Esophagus (tissue), 2 donors: ENCODE results near the gene NOCT. TPM values are rescaled to one million over a fixed set of nuclear protein-coding genes. Genes with fewer than 3 reads are reported as not detected.
"Not testable (repeated sequence)": the region's sequence is repeated elsewhere in the genome, so short reads cannot be mapped to it uniquely, and the experiment has no call there.

Experiments
- H3K27ac ChIP-seq, 2 donors: one replicate each; pipeline ENCODE4 v1.5.1; 2013; ENCODE audit warnings: low read depth in 2 of 2, mild to moderate bottlenecking in 2 of 2, inconsistent platforms in 1 of 2, low read length in 1 of 2, moderate library complexity in 1 of 2
- H3K27me3 ChIP-seq, 2 donors: one replicate each; pipeline ENCODE4 v1.6.1; 2013; ENCODE audit warnings: low read length in 2 of 2, control low read depth in 1 of 2, mild to moderate bottlenecking in 1 of 2; ENCODE audit not compliant: insufficient read depth in 2 of 2, control insufficient read depth in 1 of 2
- H3K36me3 ChIP-seq, 2 donors: one replicate each; pipeline ENCODE4 v1.6.1; 2013; ENCODE audit warnings: low read length in 1 of 2; ENCODE audit not compliant: control insufficient read depth in 2 of 2, insufficient read depth in 2 of 2
- H3K4me1 ChIP-seq, 2 donors: one replicate each; pipeline ENCODE4 v1.6.1; 2013; ENCODE audit warnings: low read length in 1 of 2; ENCODE audit not compliant: control insufficient read depth in 2 of 2, insufficient read depth in 2 of 2
- H3K4me3 ChIP-seq, 2 donors: one replicate each; pipeline ENCODE4 v1.5.1; 2013; ENCODE audit warnings: low read length in 2 of 2, mild to moderate bottlenecking in 2 of 2, low read depth in 1 of 2, moderate library complexity in 1 of 2
- H3K9me3 ChIP-seq, 2 donors: one replicate each; pipeline ENCODE4 v1.6.1; 2013; ENCODE audit warnings: mild to moderate bottlenecking in 2 of 2, low read depth in 1 of 2, low read length in 1 of 2, moderate library complexity in 1 of 2; ENCODE audit not compliant: control insufficient read depth in 2 of 2, insufficient read depth in 1 of 2
- WGBS, 2 donors: extraction: QIAGEN DNeasy Blood & Tissue Kit; methylation state at CpG; one replicate each; pipeline ENCODE4 v1.1.7; 2013; 5-methylcytosine and 5-hydroxymethylcytosine counted together
- polyA plus RNA-seq, 2 donors: library from polyadenylated mRNA; stranded (reverse); fragments of 200-250 nt; gene quantifications; one replicate each; pipeline ENCODE4 v1.2.3, GENCODE V29; 2013
- donor health status: healthy with polysubstance abuse.
- donor health status: Bipolar disorder and iron deficiency.

The NOCT gene
- polyA plus RNA-seq, 2 donors: 1.8 to 2.2 TPM

DNA sequence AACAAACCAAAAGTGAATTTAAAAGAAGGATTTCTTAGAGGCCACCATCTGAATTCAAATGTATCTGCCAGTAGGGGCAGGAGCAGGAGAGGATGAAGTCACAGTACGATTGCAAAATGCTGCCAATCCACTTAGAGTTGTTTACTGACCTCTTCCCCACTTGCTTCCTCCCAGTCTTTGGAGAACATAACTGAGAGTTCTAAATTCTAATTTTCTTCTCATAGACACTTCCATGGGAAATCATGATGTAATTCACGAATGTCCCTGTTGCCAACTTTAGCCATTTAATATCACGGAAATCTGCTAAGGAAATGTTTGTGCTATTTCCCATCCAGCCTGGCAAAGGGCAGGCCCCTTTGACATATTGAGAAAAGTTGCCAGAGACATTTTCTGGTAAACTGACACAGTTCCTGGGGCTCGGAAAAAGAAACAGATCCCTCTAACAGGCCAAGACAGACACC, 33.6 kb upstream of the NOCT start:
- H3K4me1 ChIP-seq: no peaks in the 10 kb centered on the region
- 43 to 58% methylated on average over 4 of the region's 4 CpGs for WGBS, 2 donors
- no peaks in the 10 kb centered on the region for H3K36me3 ChIP-seq
- no peaks in the 10 kb centered on the region for H3K9me3 ChIP-seq
- H3K27me3 ChIP-seq: no peaks in the 10 kb centered on the region
- H3K27ac ChIP-seq: no peak overlapping the region
- no peak overlapping the region for H3K4me3 ChIP-seq

DNA sequence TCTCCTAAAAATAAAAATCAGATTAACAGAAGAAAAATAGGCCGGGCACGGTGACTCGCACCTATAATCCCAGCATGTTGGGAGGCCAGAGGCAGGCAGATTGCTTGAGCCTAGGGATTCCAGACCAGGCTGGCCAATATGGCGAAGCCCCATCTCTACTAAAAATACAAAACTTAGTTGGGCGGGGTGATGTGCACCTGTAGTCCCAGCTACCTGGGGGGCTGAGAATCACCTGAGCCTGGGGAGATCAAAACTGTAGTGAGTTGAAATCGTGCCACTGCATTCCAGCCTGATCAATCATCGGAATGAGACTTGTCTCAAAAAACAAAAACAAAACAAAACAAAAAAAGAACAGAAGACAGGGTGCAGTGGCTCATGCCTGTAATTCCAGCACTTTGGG, 32.8 kb upstream of the NOCT start:
- Histone ChIP-seq H3K27ac (no peak overlapping the region), H3K4me1 (no peaks in the 10 kb centered on the region), H3K27me3 (no peaks in the 10 kb centered on the region), H3K36me3 (no peaks in the 10 kb centered on the region), H3K4me3 (no peak overlapping the region), H3K9me3 (no peaks in the 10 kb centered on the region)
- WGBS, 2 donors: 77 to 84% methylated on average over 7 of the region's 7 CpGs

DNA sequence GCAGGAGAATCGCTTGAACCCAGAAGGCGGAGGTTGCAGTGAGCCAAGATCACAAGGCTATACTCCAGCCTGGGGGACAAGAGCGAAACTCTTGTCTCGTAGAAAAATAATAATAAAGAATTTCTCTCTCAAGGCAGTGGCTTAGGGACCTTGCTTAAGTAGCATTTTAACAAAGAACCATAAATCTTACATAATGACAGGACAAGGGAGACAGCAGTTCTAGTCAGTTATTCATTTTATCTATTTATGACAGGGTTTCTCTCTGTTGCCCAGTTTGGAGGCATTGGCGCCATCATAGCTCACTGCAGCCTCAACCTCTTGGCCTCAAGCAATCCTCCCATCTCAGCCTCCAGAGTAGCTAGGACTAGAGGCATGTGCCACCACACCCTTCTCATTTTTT, 31.9 kb upstream of the NOCT start:
- no peak overlapping the region for H3K27ac ChIP-seq
- no peaks in the 10 kb centered on the region for H3K36me3 ChIP-seq
- H3K4me1 ChIP-seq: no peaks in the 10 kb centered on the region
- WGBS, 2 donors: 93 to 98% methylated on average over 5 of the region's 5 CpGs
- no peaks in the 10 kb centered on the region for H3K9me3 ChIP-seq
- no peaks in the 10 kb centered on the region for H3K27me3 ChIP-seq
- no peak overlapping the region for H3K4me3 ChIP-seq

DNA sequence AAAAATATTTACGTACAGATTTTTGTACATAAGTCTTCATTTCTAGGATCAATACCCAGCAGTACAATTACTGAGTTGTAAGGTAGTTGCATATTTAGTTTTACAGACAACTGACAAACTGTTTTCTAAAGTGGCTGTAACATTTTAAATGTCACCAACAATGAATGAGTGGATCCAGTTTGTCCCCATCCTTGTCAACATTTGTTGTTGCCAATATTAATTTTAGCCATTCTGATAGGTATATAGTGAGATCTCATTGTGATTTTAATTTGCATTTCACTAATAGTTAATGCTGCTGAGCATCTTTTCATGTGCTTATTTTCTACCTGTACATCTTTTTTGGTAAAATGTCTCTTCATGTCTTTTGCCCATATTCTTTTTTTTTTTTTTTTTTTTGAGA, 30.9 kb upstream of the NOCT start:
- 98 to 100% methylated on average over 1 of the region's 1 CpG for WGBS, 2 donors
- H3K27ac ChIP-seq: no peak overlapping the region
- no peak overlapping the region for H3K4me3 ChIP-seq

DNA sequence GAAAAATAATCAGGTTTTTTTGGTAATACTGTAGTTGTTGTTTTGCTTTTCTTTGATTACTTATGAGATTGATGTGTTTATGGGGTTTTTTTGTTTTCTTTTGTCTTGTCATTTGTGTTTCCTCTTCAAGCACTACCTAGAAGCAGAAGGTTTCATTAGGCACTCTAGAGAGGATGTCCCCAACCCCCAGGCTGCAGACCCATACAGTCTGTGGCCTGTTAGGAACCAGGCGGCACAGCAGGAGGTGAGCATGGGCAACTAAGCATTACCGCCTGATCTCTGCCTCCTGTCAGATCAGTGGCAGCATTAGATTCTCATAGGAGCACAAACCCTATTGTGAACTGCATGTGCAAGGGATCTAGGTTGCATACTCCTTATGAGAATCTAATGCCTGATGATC, 22.9 kb upstream of the NOCT start:
- H3K27ac ChIP-seq: no peak overlapping the region
- 90 to 97% methylated on average over 2 of the region's 2 CpGs for WGBS, 2 donors
- no peaks in the 10 kb centered on the region for H3K27me3 ChIP-seq
- H3K4me1 ChIP-seq: no peaks in the 10 kb centered on the region
- H3K4me3 ChIP-seq: no peak overlapping the region
- no peaks in the 10 kb centered on the region for H3K36me3 ChIP-seq
- H3K9me3 ChIP-seq: no peaks in the 10 kb centered on the region

More for the DNA sequence above, 30.9 kb upstream of the NOCT start:
- Histone ChIP-seq H3K9me3 (no peaks in the 10 kb centered on the region), H3K27me3 (no peaks in the 10 kb centered on the region), H3K36me3 (no peaks in the 10 kb centered on the region), H3K4me1 (no peaks in the 10 kb centered on the region)

DNA sequence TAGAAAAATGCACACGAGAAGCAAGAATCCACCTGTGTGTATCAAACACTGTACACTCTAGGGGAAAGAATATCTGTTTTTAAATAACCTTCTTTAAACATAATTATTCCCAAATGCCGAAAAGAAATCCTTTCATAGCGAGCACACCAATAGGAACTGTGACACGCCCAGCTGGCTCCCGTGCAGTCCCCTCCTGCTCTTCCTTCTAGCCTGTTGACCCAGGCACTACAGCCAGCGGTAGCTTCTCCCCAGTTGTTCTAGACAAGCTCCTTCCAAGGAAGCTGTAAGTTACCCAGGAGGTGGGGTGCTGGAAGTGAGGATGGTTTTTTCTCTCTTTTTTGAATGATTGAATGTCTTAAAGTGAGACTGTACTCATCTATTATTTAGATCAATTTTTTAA, 19.5 kb upstream of the NOCT start:
- no peak overlapping the region for H3K27ac ChIP-seq
- H3K4me3 ChIP-seq: no peak overlapping the region
- no peaks in the 10 kb centered on the region for H3K9me3 ChIP-seq
- H3K36me3 ChIP-seq: no peaks in the 10 kb centered on the region
- H3K27me3 ChIP-seq: no peaks in the 10 kb centered on the region
- no peaks in the 10 kb centered on the region for H3K4me1 ChIP-seq
- WGBS, 2 donors: 60 to 66% methylated on average over 6 of the region's 6 CpGs

DNA sequence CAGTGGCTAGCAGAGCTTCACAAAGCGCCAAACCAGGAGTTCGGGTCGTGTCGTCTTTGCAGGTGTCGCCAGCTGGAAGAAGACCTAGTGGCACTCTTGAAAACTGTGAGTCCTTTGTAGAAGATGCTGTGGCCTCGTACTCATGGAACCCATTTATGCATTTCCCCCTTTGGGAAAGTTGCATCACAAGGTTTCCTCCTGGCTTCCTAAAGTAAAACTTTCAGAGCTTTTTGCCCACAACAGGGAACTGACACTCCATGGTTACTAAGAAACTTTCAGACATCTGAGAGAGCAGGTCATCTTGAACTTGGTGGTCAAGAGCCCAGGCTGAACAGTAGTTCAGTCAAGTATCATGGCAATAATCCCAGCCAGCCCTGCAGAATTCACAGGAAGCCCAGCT, 15.9 kb upstream of the NOCT start:
- Histone ChIP-seq H3K4me1 (no peaks in the 10 kb centered on the region), H3K4me3 (no peak overlapping the region), H3K27ac (no peak overlapping the region), H3K36me3 (no peaks in the 10 kb centered on the region), H3K27me3 (no peaks in the 10 kb centered on the region), H3K9me3 (no peaks in the 10 kb centered on the region)
- 88 to 94% methylated on average over 6 of the region's 6 CpGs for WGBS, 2 donors

DNA sequence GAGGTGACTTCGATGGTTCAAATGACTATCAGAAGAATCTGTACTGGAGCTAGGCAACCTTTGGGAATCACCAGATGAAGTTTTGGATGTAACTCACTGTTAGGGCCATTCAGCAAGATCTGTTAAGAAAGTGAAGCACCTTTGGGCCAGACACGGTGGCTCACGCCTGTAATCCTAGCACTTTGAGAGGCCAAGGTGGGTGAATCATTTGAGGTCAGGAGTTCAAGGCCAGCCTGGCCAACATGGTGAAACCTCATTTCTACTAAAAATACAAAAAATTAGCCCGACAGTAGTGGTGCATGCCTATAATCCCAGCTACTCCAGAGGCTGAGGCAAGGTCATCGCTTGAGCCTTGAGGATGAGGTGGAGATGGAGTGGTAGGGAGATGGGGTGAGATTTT, 15.4 kb upstream of the NOCT start:
- H3K27ac ChIP-seq, H3K4me3 ChIP-seq, H3K27me3 ChIP-seq, H3K9me3 ChIP-seq, H3K4me1 ChIP-seq, H3K36me3 ChIP-seq: not testable (repeated sequence)
- 94 to 96% methylated on average over 5 of the region's 5 CpGs for WGBS, 2 donors

DNA sequence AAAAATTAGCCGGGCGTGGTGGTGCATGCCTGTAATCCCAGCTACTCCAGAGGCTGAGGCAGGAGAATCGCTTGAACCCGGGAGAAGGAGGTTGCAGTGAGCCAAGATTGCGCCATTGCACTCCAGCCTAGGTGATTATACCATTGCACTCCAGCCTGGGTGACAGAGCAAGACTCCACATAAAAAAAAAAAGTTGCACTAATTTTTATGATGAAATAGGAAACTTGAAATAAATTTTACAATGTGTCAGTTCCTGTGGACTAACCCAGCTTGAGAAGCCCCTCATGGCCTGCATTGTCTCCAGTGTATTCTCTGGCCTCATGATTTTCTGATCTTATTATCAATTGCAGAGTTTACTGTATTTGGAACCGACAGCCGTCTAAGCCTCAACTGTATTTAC, 14.2 kb upstream of the NOCT start:
- H3K27ac ChIP-seq, H3K9me3 ChIP-seq, H3K36me3 ChIP-seq, H3K4me3 ChIP-seq, H3K4me1 ChIP-seq, H3K27me3 ChIP-seq: not testable (repeated sequence)
- 91 to 93% methylated on average over 7 of the region's 7 CpGs for WGBS, 2 donors

DNA sequence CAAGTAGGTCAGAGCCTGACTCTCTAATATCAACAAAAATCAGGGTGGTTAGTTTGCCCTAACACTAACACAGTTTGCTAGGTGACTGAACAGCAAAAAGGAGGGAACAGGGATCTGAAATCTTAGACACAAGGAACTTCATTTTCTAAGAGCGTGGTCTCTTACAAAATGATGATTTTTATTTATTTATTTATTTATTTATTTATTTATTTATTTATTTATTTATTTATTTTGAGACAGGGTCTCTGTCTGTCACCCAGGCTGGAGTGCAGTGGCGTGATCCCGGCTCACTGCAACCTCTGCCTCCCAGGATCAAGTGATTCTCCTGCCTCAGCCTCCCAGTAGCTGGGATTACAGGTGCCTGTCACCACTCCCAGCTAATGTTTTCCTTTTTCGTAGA, 11.9 kb upstream of the NOCT start:
- H3K36me3 ChIP-seq, H3K9me3 ChIP-seq, H3K4me3 ChIP-seq, H3K27me3 ChIP-seq, H3K4me1 ChIP-seq, H3K27ac ChIP-seq: not testable (repeated sequence)
- WGBS, 2 donors: 80 to 95% methylated on average over 4 of the region's 4 CpGs
